ENCODE measurements around the gene MARCHF11. TPM values are rescaled to one million over a fixed set of nuclear protein-coding genes. Genes with fewer than 3 reads are reported as not detected.

The MARCHF11 gene
- total RNA-seq, 1 donor from 2014 or later = 1.1 TPM

GRCh38 chr5:16067415-16067814 lies 112.2 kb downstream of the MARCHF11 start:
- no peak overlapping the region for H3K4me3 Mint-ChIP-seq

GRCh38 chr5:16066810-16067209 lies 112.8 kb downstream of the MARCHF11 start:
- DNase-seq (ENCODE audit: low read depth, low spot score) = no peak
- Mint-ChIP-seq H3K9me3 (no peaks in the 10 kb centered on the region), H3K4me1 (no peaks in the 10 kb centered on the region), H3K36me3 (ENCODE audit: low read depth) (no peaks in the 10 kb centered on the region), H3K27ac (ENCODE audit: unreplicated experiment) (no peak overlapping the region), H3K27me3 (ENCODE audit: low read depth) (peaks cover 19% of the 10 kb centered on the region), H3K4me3 (no peak overlapping the region)
- no peak for TF ChIP-seq CTCF (conservative IDR thresholded peaks at IDR 0.05)

More at GRCh38 chr5:16067415-16067814, 112.2 kb downstream of the MARCHF11 start:
- Mint-ChIP-seq H3K27me3 (ENCODE audit: low read depth) (peaks cover 19% of the 10 kb centered on the region), H3K27ac (ENCODE audit: unreplicated experiment) (no peak overlapping the region), H3K9me3 (no peaks in the 10 kb centered on the region), H3K36me3 (ENCODE audit: low read depth) (no peaks in the 10 kb centered on the region), H3K4me1 (no peaks in the 10 kb centered on the region)
- TF ChIP-seq CTCF (conservative IDR thresholded peaks at IDR 0.05) = no peak
- DNase-seq (ENCODE audit: low read depth, low spot score) = no peak

- Mint-ChIP-seq H3K27me3 (ENCODE audit: low read depth) (peaks cover 22% of the 10 kb centered on the region), H3K4me3 (no peak overlapping the region), H3K9me3 (no peaks in the 10 kb centered on the region), H3K36me3 (ENCODE audit: low read depth) (no peaks in the 10 kb centered on the region), H3K27ac (ENCODE audit: unreplicated experiment) (no peak overlapping the region), H3K4me1 (no peaks in the 10 kb centered on the region)
- no peak for TF ChIP-seq CTCF (conservative IDR thresholded peaks at IDR 0.05)
- no peak for DNase-seq (ENCODE audit: low read depth, low spot score)
Observed at GRCh38 chr5:16066320-16066719, 113.3 kb downstream of the MARCHF11 start.

GRCh38 chr5:16065831-16066230 lies 113.8 kb downstream of the MARCHF11 start:
- Mint-ChIP-seq H3K4me1 (no peaks in the 10 kb centered on the region), H3K27me3 (ENCODE audit: low read depth) (peaks cover 27% of the 10 kb centered on the region), H3K27ac (ENCODE audit: unreplicated experiment) (no peak overlapping the region), H3K9me3 (no peaks in the 10 kb centered on the region), H3K4me3 (no peak overlapping the region), H3K36me3 (ENCODE audit: low read depth) (no peaks in the 10 kb centered on the region)
- TF ChIP-seq CTCF (conservative IDR thresholded peaks at IDR 0.05) = no peak
- DNase-seq (ENCODE audit: low read depth, low spot score) = no peak

- Mint-ChIP-seq H3K9me3 (peaks cover 5% of the 10 kb centered on the region), H3K4me3 (no peak overlapping the region), H3K4me1 (no peaks in the 10 kb centered on the region), H3K27me3 (ENCODE audit: low read depth) (peaks cover 37% of the 10 kb centered on the region), H3K27ac (ENCODE audit: unreplicated experiment) (no peak overlapping the region), H3K36me3 (ENCODE audit: low read depth) (no peaks in the 10 kb centered on the region)
- DNase-seq (ENCODE audit: low read depth, low spot score) = no peak
- no peak for TF ChIP-seq CTCF (conservative IDR thresholded peaks at IDR 0.05)
Observed at GRCh38 chr5:16064135-16064893, 115.3 kb downstream of the MARCHF11 start.

All from neural crest cell (in vitro differentiated cells).